Neural progenitor cell (in vitro differentiated cells): ENCODE results near the gene SELENOO. TPM values are rescaled to one million over a fixed set of nuclear protein-coding genes. Genes with fewer than 3 reads are reported as not detected.

Source experiments
- DNase-seq: peaks from one replicate; pipeline ENCODE4 v3.0.0-alpha.2; 2016; ENCODE audit warnings: low spot score
- H2AFZ ChIP-seq: fragments of 200-600 bp; sonication (generic); replicated peaks from 2 replicates; pipeline ENCODE4 v1.6.1; 2016; ENCODE audit warnings: antibody characterized with exemption
- H3F3A ChIP-seq: fragments of 200-600 bp; sonication (generic); 2 replicates; pipeline ENCODE4 v1.6.1; 2016; ENCODE audit warnings: antibody characterized with exemption, low read depth
- H3K27ac ChIP-seq: fragments of 200-600 bp; sonication (generic); 2 replicates; pipeline ENCODE4 v1.5.1; 2016; ENCODE audit warnings: mild to moderate bottlenecking
- H3K27me3 ChIP-seq: fragments of 200-600 bp; sonication (generic); 2 replicates; pipeline ENCODE4 v1.6.1; 2016; ENCODE audit warnings: mild to moderate bottlenecking, moderate library complexity
- H3K36me3 ChIP-seq: fragments of 200-600 bp; sonication (generic); 2 replicates; pipeline ENCODE4 v1.5.1; 2016
- H3K4me1 ChIP-seq: fragments of 200-600 bp; sonication (generic); 2 replicates; pipeline ENCODE4 v1.6.1; 2016; ENCODE audit warnings: mixed run types
- H3K4me2 ChIP-seq: fragments of 200-600 bp; sonication (generic); 2 replicates; pipeline ENCODE4 v1.6.1; 2016
- H3K4me3 ChIP-seq: fragments of 200-600 bp; sonication (generic); 2 replicates; pipeline ENCODE4 v1.5.1; 2016
- H3K79me2 ChIP-seq: fragments of 200-600 bp; sonication (generic); 2 replicates; pipeline ENCODE4 v1.6.1; 2016; ENCODE audit warnings: low read depth
- H3K9ac ChIP-seq: fragments of 200-600 bp; sonication (generic); 2 replicates; pipeline ENCODE4 v1.6.1; 2016
- H3K9me3 ChIP-seq: fragments of 200-600 bp; sonication (generic); 2 replicates; pipeline ENCODE4 v1.5.1; 2016; ENCODE audit warnings: low read depth
- H4K20me1 ChIP-seq: fragments of 200-600 bp; sonication (generic); 2 replicates; pipeline ENCODE4 v1.6.1; 2016; ENCODE audit warnings: low read depth
- H3K27ac Mint-ChIP-seq: 3 replicates; pipeline ENCODE4 v1.8.0; 2021; ENCODE audit warnings: mixed read lengths
- H3K27me3 Mint-ChIP-seq: 2 replicates; pipeline ENCODE4 v1.8.0; 2022; ENCODE audit warnings: low read depth, mild to moderate bottlenecking, inconsistent platforms, moderate library complexity, mixed read lengths; ENCODE audit not compliant: insufficient read depth
- H3K36me3 Mint-ChIP-seq: 3 replicates; pipeline ENCODE4 v1.8.0; 2021; ENCODE audit warnings: mixed read lengths
- H3K4me1 Mint-ChIP-seq: 3 replicates; pipeline ENCODE4 v1.8.0; 2021; ENCODE audit warnings: mixed read lengths
- H3K4me3 Mint-ChIP-seq: 3 replicates; pipeline ENCODE4 v1.8.0; 2021; ENCODE audit warnings: mild to moderate bottlenecking, moderate library complexity, mixed read lengths
- H3K9me3 Mint-ChIP-seq: 3 replicates; pipeline ENCODE4 v1.8.0; 2020; ENCODE audit warnings: mixed read lengths
- EZH2 ChIP-seq: fragments of 200-600 bp; sonication (generic); IDR thresholded peaks from 2 replicates; pipeline ENCODE4 v1.6.1; 2017; ENCODE audit warnings: antibody characterized with exemption, mild to moderate bottlenecking, moderate library complexity
- EZH2phosphoT487 ChIP-seq: fragments of 200-600 bp; sonication (generic); IDR thresholded peaks from 2 replicates; pipeline ENCODE4 v1.6.1; 2017; ENCODE audit warnings: antibody characterized with exemption
- total RNA-seq: library from RNA; depleted of rRNA; stranded (reverse); fragments of >200 nt; gene quantifications from 2 replicates; pipeline ENCODE4 v1.2.3, GENCODE V29; 2015; ENCODE audit warnings: low replicate concordance
- TF ChIP-seq, protein P1 (sequence below): fragments of 200-600 bp; sonication (generic); IDR thresholded peaks from 2 replicates; pipeline ENCODE4 v1.5.1; 2017; ENCODE audit warnings: antibody characterized with exemption, mild to moderate bottlenecking

The SELENOO gene, protein sequence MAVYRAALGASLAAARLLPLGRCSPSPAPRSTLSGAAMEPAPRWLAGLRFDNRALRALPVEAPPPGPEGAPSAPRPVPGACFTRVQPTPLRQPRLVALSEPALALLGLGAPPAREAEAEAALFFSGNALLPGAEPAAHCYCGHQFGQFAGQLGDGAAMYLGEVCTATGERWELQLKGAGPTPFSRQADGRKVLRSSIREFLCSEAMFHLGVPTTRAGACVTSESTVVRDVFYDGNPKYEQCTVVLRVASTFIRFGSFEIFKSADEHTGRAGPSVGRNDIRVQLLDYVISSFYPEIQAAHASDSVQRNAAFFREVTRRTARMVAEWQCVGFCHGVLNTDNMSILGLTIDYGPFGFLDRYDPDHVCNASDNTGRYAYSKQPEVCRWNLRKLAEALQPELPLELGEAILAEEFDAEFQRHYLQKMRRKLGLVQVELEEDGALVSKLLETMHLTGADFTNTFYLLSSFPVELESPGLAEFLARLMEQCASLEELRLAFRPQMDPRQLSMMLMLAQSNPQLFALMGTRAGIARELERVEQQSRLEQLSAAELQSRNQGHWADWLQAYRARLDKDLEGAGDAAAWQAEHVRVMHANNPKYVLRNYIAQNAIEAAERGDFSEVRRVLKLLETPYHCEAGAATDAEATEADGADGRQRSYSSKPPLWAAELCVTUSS
- total RNA-seq = 7.6 and 20.8 TPM in 2 replicates

DNA sequence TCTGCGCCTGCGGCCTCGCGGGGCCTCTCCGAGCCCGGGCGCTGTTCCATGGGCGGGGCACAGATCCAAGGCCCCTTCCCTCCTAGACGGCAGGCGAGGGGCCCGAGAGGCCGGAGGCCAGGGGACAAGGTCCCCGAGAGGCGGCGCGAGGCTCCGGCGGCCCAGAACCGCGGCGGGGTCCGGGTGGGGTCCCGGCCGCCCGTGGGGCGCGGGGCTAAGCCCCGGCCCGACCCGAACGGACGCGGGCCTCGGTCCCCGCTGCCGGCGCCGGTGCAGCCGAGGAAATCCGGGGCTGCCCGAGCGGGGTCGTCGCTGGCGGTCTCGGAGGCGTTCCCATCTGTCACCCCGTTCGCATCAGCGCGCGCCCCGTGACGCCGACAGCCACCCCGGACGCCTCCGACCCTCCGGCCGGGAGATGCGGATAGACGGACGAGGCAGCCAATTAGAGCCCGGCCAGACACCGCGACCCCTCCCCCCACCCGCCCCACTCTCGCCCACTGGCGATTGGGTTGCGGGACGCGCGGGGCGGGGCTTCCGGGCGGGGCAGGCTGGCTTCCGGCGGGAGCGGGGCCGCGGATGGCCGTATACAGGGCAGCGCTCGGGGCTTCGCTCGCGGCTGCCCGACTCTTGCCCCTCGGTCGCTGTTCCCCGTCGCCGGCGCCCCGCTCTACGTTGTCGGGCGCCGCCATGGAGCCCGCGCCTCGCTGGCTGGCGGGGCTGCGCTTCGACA is at the start of gene SELENOO:
Gene SELENOO, plus strand, starts transcription at position 551 of the 730 bp plus-strand sequence. Its CDS starts 26 bp downstream, at position 577.
- Histone ChIP-seq H3K36me3 (peaks cover 12% of the 10 kb centered on the region), H3K9me3 (no peaks in the 10 kb centered on the region), H3K4me3 (peak within 1 kb of the TSS; percentile 84), H3K27ac (no peak within 1 kb of the TSS), H3K27me3 (peaks cover 7% of the 10 kb centered on the region), H3K9ac (peak within 1 kb of the TSS; percentile 45), H3K4me2 (peak within 1 kb of the TSS; percentile 97), H3K4me1 (peaks cover 10% of the 10 kb centered on the region), H3K79me2 (peaks cover 27% of the 10 kb centered on the region), H4K20me1 (peaks cover 38% of the 10 kb centered on the region), H3F3A (peaks cover 21% of the 10 kb centered on the region), H2AFZ (peak within 1 kb of the TSS; percentile 74)
- H3K4me3 Mint-ChIP-seq = peak within 1 kb of the TSS; percentile 91
- peak; percentile 94 for DNase-seq
- H3K9me3 Mint-ChIP-seq = peaks cover 4% of the 10 kb centered on the region
- peaks cover 16% of the 10 kb centered on the region for H3K4me1 Mint-ChIP-seq
- no peak for TF ChIP-seq EZH2phosphoT487
- TF ChIP-seq, protein P1, sequence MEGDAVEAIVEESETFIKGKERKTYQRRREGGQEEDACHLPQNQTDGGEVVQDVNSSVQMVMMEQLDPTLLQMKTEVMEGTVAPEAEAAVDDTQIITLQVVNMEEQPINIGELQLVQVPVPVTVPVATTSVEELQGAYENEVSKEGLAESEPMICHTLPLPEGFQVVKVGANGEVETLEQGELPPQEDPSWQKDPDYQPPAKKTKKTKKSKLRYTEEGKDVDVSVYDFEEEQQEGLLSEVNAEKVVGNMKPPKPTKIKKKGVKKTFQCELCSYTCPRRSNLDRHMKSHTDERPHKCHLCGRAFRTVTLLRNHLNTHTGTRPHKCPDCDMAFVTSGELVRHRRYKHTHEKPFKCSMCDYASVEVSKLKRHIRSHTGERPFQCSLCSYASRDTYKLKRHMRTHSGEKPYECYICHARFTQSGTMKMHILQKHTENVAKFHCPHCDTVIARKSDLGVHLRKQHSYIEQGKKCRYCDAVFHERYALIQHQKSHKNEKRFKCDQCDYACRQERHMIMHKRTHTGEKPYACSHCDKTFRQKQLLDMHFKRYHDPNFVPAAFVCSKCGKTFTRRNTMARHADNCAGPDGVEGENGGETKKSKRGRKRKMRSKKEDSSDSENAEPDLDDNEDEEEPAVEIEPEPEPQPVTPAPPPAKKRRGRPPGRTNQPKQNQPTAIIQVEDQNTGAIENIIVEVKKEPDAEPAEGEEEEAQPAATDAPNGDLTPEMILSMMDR = no peak
- TF ChIP-seq EZH2 = no peak
- H3K36me3 Mint-ChIP-seq = peaks cover 27% of the 10 kb centered on the region
- H3K27me3 Mint-ChIP-seq = peaks cover 4% of the 10 kb centered on the region
- H3K27ac Mint-ChIP-seq = no peak within 1 kb of the TSS

DNA sequence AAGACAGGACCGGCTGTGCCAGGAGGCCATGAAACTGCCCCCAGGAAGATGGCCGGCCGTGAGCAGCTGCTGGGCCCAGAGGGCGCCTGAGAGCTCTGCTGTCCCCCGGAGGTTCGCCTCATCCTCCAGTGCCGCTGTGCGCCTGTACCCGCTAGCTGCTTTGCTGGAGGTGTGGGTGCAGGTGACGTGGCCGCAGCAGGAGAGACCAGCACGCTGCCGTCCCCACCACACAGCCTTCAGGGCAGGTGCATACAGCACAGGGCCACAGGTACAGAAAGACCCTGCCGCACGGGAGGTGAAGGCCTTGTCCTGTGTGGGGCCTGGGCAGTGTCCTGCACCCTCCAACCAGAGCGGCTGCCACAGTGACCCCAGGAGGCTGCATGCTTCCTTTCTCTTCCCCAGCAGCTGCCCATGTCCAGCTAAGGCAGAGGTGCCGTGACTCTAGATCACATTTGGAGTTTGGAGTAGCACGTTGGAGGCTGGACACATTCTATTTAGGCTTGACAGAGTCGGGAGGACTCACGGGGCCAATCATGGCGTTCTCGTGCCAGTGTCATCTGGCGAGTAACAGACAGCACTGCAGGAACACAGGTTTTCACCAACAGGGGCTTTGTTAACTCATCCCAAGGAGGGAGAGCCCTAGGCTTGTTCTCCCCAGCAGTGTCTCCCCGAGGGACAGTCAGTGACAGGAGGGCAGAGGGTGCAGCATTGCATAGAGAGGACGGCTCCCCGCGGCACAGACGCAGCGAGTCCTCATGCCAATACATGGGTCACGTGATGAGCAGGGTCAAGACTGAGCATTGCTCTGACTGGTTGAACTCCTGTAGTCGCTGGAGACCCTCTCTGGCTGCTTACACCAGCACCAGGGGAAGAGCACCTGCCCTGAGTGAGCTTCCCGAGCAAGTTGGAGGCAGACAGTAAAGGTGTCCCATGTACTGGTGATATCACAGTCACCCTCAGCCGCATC is 49.0 kb upstream of the SELENOO start:
- H3K36me3 Mint-ChIP-seq = no peaks in the 10 kb centered on the region
- H3K4me3 Mint-ChIP-seq = no peak overlapping the region
- H3K9me3 Mint-ChIP-seq = no peaks in the 10 kb centered on the region
- H3K27me3 Mint-ChIP-seq = peaks cover 8% of the 10 kb centered on the region
- no peak overlapping the region for H3K27ac ChIP-seq
- H3K27me3 ChIP-seq = peaks cover 10% of the 10 kb centered on the region
- H3K4me1 ChIP-seq = no peaks in the 10 kb centered on the region
- H2AFZ ChIP-seq = no peak overlapping the region
- no peak overlapping the region for H3K9ac ChIP-seq
- no peaks in the 10 kb centered on the region for H3K79me2 ChIP-seq
- no peaks in the 10 kb centered on the region for H4K20me1 ChIP-seq
- no peak overlapping the region for H3K4me3 ChIP-seq
- no peaks in the 10 kb centered on the region for H3F3A ChIP-seq
- H3K4me2 ChIP-seq = no peak overlapping the region
- H3K4me1 Mint-ChIP-seq = peaks cover 6% of the 10 kb centered on the region
- no peaks in the 10 kb centered on the region for H3K9me3 ChIP-seq
- no peaks in the 10 kb centered on the region for H3K36me3 ChIP-seq
- no peak for DNase-seq
- H3K27ac Mint-ChIP-seq = no peak overlapping the region
- TF ChIP-seq, protein P1 = no peak
- TF ChIP-seq EZH2phosphoT487 = no peak
- TF ChIP-seq EZH2 = no peak
